LHCN-M2 (cell line): ENCODE data around the gene AP1S2. TPM values are rescaled to one million over a fixed set of nuclear protein-coding genes. Genes with fewer than 3 reads are reported as not detected.

Experiments used
- DNase-seq: peaks from one replicate; pipeline ENCODE4 v3.0.0-alpha.2; 2012; ENCODE audit warnings: low read depth
- total RNA-seq: library from RNA; depleted of rRNA; stranded (reverse); fragments of >200 nt; gene quantifications from 2 replicates; pipeline ENCODE4 v1.2.3, GENCODE V29; 2014; rRNA removed

The AP1S2 gene
- total RNA-seq, 1 experiment from 2014 or later = 54.5 TPM

- no peak for DNase-seq
Observed at GRCh38 chrX:15812192-15812938, 42.2 kb downstream of the AP1S2 start.

GRCh38 chrX:15808254-15808653 lies 46.4 kb downstream of the AP1S2 start:
- DNase-seq = no peak

- DNase-seq = no peak
Observed at GRCh38 chrX:15804563-15804962, 50.0 kb downstream of the AP1S2 start.

GRCh38 chrX:15797707-15798106 lies 56.9 kb downstream of the AP1S2 start:
- DNase-seq = peak; percentile 33

GRCh38 chrX:15790769-15791290 lies 63.8 kb downstream of the AP1S2 start:
- no peak for DNase-seq

GRCh38 chrX:15789979-15790768 lies 64.4 kb downstream of the AP1S2 start, which contains the start of gene ZRSR2:
Gene ZRSR2 (plus strand): TSS chrX:15790484. CDS start chrX:15790496, 12 bp downstream.
- DNase-seq = peak; percentile 63

- DNase-seq = no peak
Observed at GRCh38 chrX:15786915-15787314, 67.7 kb downstream of the AP1S2 start.

- DNase-seq = no peak
Observed at GRCh38 chrX:15785176-15785750, 69.3 kb downstream of the AP1S2 start.

- no peak for DNase-seq
Observed at GRCh38 chrX:15781961-15782699, 72.5 kb downstream of the AP1S2 start.

Other genes with a start within 250 kb of the AP1S2 start
- not detected in 2 replicates for gene CLTRN, start 190.0 kb downstream of the AP1S2 start, total RNA-seq
- 18.4 and 29.7 TPM in 2 replicates for gene CA5B, start 116.5 kb downstream of the AP1S2 start, total RNA-seq
- 2.6 and 3.8 TPM in 2 replicates for gene ZRSR2, start 64.3 kb downstream of the AP1S2 start, total RNA-seq